Testis (tissue), 3 donors: ENCODE data around the gene SDK2. TPM values are rescaled to one million over a fixed set of nuclear protein-coding genes. Genes with fewer than 3 reads are reported as not detected.

Experiments
- DNase-seq: peaks from one replicate; pipeline ENCODE4 v3.0.0-alpha.2; 2019
- H3K27ac ChIP-seq, 2 donors: fragments of 200-600 bp; sonication (generic); one replicate each; pipeline ENCODE4 v1.5.1; 2019
- H3K27me3 ChIP-seq: fragments of 200-600 bp; sonication (generic); one replicate; pipeline ENCODE4 v1.5.1; 2019
- H3K36me3 ChIP-seq: fragments of 200-600 bp; sonication (generic); one replicate; pipeline ENCODE4 v1.5.1; 2017; ENCODE audit warnings: low read depth; ENCODE audit errors: missing control alignments
- H3K4me1 ChIP-seq: fragments of 200-600 bp; sonication (generic); one replicate; pipeline ENCODE4 v1.5.1; 2019
- H3K4me3 ChIP-seq, 2 donors: fragments of 200-600 bp; sonication (generic); one replicate each; pipeline ENCODE4 v1.5.1; 2017 to 2019
- H3K9me3 ChIP-seq: fragments of 200-600 bp; sonication (generic); one replicate; pipeline ENCODE4 v1.5.1; 2017
- POLR2A ChIP-seq: fragments of 450-650 bp; IDR thresholded peaks from one replicate; pipeline ENCODE4 v1.6.1; 2017; ENCODE audit warnings: antibody characterized with exemption, mild to moderate bottlenecking, moderate library complexity
- WGBS, 2 donors: methylation state at CpG; one replicate each; pipeline ENCODE4 v1.1.5; 2018; 5-methylcytosine and 5-hydroxymethylcytosine counted together
- intact Hi-C: fragments of 100-400 bp; cut with DNase I; formaldehyde crosslinking; loops from one replicate; pipeline ENCODE4 v1.15.1; 2023; ENCODE audit warnings: low total_unique reads
- polyA plus RNA-seq: library from polyadenylated mRNA; stranded (reverse); fragments of 350-450 nt; fragmentation: Illumina TruSeq; extraction: RNeasy Lipid Tissue Mini Kit (QIAGEN cat#74804); gene quantifications from one replicate; pipeline ENCODE4 v1.2.3, GENCODE V29; 2014; ENCODE audit warnings: low read depth, low replicate concordance; ENCODE audit not compliant: insufficient read depth
- total RNA-seq, 2 donors: library from RNA; depleted of rRNA; stranded (reverse); fragments of >200 nt; gene quantifications; one replicate each; pipeline ENCODE4 v1.2.3, GENCODE V29; 2016
- TF ChIP-seq, protein P1 (sequence below), 3 experiments: fragments of 450-650 bp in 2 of 3; fragments of 200-600 bp in 1 of 3; sonication (generic) in 1 of 3; IDR thresholded peaks; one replicate each; pipeline ENCODE4 v1.5.1; 2016 to 2019; ENCODE audit warnings: antibody characterized with exemption in 3 of 3, mild to moderate bottlenecking in 2 of 3, moderate library complexity in 1 of 3

SDK2 gene
- total and polyA plus RNA-seq, 3 donors from 2014 or later, result 36.9 to 63.4 (median 55.4) TPM

DNA sequence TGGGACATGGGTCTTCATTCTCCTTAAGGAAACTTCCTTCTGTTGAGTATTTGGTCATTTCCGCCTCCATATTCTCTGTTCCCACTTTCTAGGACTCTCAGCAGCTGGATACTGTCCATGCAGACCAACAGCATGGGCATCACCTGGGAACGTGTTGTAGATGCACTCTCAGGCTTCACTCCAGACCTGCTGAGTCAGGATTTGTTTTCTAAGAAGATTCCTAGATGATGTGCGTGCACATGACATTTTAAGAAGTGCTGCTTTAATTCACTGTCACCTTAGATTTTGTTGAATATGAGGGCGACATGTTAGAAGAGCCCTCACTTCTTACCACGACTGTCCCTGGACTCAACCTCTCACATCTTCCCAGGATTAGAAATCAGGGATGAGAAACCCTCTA lies 10.0 kb upstream of the SDK2 start:
- no peaks in the 10 kb centered on the region for H3K4me1 ChIP-seq
- intact Hi-C loops, result no loop called here
- no peaks in the 10 kb centered on the region for H3K36me3 ChIP-seq
- no peaks in the 10 kb centered on the region for H3K27me3 ChIP-seq
- no peak overlapping the region for H3K4me3 ChIP-seq
- no peak for DNase-seq
- no peaks in the 10 kb centered on the region for H3K9me3 ChIP-seq
- 89 to 93% methylated on average over 5 of the region's 5 CpGs for WGBS, 2 donors
- no peak for TF ChIP-seq POLR2A
- TF ChIP-seq, protein P1, sequence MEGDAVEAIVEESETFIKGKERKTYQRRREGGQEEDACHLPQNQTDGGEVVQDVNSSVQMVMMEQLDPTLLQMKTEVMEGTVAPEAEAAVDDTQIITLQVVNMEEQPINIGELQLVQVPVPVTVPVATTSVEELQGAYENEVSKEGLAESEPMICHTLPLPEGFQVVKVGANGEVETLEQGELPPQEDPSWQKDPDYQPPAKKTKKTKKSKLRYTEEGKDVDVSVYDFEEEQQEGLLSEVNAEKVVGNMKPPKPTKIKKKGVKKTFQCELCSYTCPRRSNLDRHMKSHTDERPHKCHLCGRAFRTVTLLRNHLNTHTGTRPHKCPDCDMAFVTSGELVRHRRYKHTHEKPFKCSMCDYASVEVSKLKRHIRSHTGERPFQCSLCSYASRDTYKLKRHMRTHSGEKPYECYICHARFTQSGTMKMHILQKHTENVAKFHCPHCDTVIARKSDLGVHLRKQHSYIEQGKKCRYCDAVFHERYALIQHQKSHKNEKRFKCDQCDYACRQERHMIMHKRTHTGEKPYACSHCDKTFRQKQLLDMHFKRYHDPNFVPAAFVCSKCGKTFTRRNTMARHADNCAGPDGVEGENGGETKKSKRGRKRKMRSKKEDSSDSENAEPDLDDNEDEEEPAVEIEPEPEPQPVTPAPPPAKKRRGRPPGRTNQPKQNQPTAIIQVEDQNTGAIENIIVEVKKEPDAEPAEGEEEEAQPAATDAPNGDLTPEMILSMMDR (IDR thresholded peaks at IDR 0.05), result no peak
- no peak overlapping the region for H3K27ac ChIP-seq

DNA sequence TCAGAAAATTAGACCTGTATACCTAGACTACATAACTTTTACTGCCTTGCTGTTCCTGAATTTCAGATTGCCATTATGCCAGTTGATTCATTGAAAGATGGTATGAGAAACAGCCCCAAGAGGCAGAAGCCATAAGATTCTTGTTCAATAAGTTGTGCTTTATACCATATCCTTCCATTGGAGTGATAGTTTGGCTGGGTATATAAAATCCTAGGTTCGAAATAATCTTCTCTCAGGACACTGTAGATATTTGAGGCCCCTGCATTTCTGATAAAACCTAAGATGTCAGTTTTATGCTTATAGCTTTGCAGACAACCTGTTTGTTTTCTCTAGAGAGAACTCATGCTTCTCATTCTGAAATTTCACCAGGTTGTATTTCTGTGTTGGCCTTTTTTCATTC lies 9.6 kb upstream of the SDK2 start:
- H3K9me3 ChIP-seq, result no peaks in the 10 kb centered on the region
- no peak for DNase-seq
- H3K4me3 ChIP-seq, result no peak overlapping the region
- H3K4me1 ChIP-seq, result no peaks in the 10 kb centered on the region
- no peaks in the 10 kb centered on the region for H3K27me3 ChIP-seq
- TF ChIP-seq, protein P1 (IDR thresholded peaks at IDR 0.05), result no peak
- TF ChIP-seq POLR2A, result no peak
- H3K27ac ChIP-seq, result no peak overlapping the region
- no peaks in the 10 kb centered on the region for H3K36me3 ChIP-seq
- intact Hi-C loops, result no loop called here
- 93 to 97% methylated on average over 1 of the region's 1 CpG for WGBS, 2 donors

DNA sequence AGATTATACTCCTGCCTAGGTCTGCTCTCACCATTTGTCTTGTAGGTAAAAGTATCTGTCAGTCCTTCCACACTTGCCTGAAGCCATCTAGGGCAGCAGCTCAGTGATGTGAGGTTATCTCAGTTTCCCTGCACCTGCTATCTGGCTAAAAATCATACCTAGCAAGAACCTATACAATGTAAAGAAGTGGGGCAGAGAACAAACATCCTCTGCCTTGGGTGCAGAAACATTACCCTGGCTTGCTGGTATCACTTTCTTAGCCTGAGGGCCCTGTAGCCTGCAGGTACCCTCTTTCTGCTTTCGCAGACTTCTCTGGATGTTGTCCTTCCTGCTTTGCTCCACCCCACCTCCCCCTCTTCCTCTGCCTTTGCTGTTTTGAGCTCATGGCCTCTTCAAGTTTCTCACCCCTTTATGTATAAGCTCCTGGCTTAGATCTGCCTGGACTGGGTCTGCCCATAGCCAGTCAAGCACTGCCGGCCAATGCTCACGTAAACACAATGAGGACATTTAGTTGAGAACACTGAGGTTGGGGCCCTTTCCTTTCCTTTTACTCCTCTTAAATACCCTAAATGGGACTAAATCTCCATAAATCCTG lies 8.7 kb upstream of the SDK2 start:
- WGBS, 2 donors, result 69 to 80% methylated on average over 3 of the region's 3 CpGs
- no peaks in the 10 kb centered on the region for H3K36me3 ChIP-seq
- H3K27ac ChIP-seq, result no peak overlapping the region
- no peaks in the 10 kb centered on the region for H3K4me1 ChIP-seq
- intact Hi-C loops, result no loop called here
- no peaks in the 10 kb centered on the region for H3K27me3 ChIP-seq
- H3K4me3 ChIP-seq, result no peak overlapping the region
- TF ChIP-seq, protein P1 (IDR thresholded peaks at IDR 0.05), result no peak
- TF ChIP-seq POLR2A, result no peak
- H3K9me3 ChIP-seq, result no peaks in the 10 kb centered on the region
- DNase-seq, result no peak

DNA sequence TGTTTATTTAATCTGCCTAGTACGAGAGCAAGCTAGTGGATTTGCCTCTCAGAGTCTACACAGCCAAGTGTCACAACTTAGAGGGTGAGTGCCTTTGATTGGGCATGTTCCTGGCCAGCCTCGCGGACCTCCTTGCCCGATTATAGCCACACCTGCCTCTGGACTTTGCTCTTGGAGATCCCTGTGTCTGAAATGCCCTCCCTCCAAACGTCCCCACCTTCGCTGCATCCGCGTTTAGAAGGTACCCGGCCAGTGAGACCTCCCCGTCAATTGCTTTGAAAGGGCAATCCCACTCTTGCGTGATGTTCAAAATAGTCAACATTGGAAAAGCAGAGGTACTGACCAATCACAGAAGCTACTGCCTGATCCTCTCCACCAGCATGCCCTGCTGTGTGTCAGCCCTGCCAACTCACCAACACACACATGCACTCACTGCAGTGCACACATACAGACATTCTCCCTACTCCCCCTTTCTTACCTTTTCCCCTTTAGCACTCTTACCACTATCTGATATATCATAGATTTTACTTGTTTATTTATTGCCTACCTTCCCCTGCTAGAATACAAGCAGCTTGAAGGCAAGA lies 6.5 kb upstream of the SDK2 start:
- 87 to 88% methylated on average over 11 of the region's 11 CpGs for WGBS, 2 donors
- intact Hi-C loops, result no loop called here
- TF ChIP-seq POLR2A, result no peak
- TF ChIP-seq, protein P1 (IDR thresholded peaks at IDR 0.05), result no peak
- H3K27me3 ChIP-seq, result no peaks in the 10 kb centered on the region
- DNase-seq, result no peak
- no peaks in the 10 kb centered on the region for H3K9me3 ChIP-seq
- no peak overlapping the region for H3K27ac ChIP-seq
- H3K4me3 ChIP-seq, result no peak overlapping the region
- peaks cover 9% of the 10 kb centered on the region for H3K4me1 ChIP-seq
- no peaks in the 10 kb centered on the region for H3K36me3 ChIP-seq

DNA sequence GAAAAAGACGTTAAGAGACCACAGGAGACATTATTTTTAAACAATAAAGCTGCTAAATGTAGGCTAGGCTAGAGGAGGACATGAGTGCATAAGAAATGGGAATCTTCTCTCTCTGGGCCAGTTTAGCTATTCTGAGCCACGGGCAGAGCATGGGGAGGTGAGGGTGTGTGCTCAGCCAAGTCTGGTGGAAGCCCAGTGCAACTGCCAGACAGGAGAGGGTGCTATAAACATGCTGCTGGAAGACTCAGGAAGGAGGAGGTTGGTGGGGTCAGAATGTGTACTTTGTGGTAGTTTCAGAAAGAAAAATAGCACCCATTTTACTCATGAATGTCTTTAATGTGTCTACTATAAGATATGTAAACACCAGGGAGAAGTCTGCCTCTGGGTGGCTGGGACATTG lies 5.9 kb upstream of the SDK2 start:
- Histone ChIP-seq H3K4me3 (no peak overlapping the region), H3K9me3 (no peaks in the 10 kb centered on the region), H3K27ac (no peak overlapping the region), H3K36me3 (no peaks in the 10 kb centered on the region), H3K27me3 (no peaks in the 10 kb centered on the region), H3K4me1 (peaks cover 13% of the 10 kb centered on the region)
- no peak for DNase-seq
- TF ChIP-seq, protein P1 (IDR thresholded peaks at IDR 0.05), result no peak
- TF ChIP-seq POLR2A, result no peak
- WGBS, 2 donors, result 50 to 52% methylated on average over 2 of the region's 2 CpGs
- intact Hi-C loops, result no loop called here
